AG08396 (cell line): ENCODE results near the gene EIF3B.
"Not testable (repeated sequence)": the region's sequence is repeated elsewhere in the genome, so short reads cannot be mapped to it uniquely, and the experiment has no call there.

ENCODE experiments used
- DNase-seq: peaks from one replicate; pipeline ENCODE4 v3.0.0; 2012; ENCODE audit warnings: low spot score, mixed read lengths

Gene EIF3B

GRCh38 chr7:2377492-2377891 lies 22.9 kb downstream of the EIF3B start:
- not testable (repeated sequence) for DNase-seq

GRCh38 chr7:2378125-2378524 lies 23.5 kb downstream of the EIF3B start:
- DNase-seq, result not testable (repeated sequence)

DNA sequence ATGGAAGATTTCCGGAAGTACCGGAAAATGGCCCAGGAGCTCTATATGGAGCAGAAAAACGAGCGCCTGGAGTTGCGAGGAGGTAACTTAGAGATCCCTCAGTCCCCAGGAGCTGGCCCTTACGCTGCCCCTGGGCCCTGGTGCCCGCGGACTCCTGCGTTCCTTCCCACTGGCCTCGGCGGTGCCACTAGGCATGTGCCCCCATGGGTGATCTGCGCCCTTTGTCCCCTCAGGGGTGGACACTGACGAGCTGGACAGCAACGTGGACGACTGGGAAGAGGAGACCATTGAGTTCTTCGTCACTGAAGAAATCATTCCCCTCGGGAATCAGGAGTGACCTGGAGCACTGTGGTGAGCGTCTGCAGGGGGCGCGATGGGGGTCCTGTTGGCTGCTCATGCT lies 24.5 kb downstream of the EIF3B start:
- no peak for DNase-seq

DNA sequence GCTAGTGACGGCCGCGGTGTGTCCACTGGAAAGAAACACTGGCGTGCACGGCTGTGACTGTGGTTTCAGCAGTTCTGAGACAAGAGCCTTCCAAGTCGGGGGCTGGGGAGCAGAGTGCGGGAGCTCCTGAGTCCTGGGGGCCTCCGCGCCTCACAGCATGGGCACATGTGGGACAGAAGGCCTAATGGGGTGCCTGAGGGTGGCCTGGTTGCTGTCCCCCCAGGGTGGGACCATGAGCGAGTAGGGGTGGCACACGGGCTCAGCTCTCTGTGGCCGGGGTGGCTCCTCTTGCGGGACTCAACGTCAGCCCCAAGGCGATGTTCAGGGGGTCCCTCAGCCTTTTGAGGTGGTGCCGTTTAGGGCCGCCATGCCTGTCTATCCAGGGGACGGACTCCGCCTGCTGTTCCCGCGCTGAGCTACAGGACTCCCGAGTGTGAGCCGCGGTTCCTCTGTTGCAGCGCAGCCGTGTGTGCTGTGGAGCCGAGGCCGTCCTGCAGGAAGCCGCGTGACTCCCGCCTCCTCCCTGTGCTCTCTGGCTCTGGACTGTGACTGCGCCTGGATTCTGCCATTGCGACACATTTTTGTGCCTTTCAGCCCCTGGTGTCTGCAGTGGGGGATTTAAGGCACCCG lies 25.3 kb downstream of the EIF3B start:
- no peak for DNase-seq

- DNase-seq, result no peak
Observed at GRCh38 chr7:2380461-2380860, 25.8 kb downstream of the EIF3B start.

GRCh38 chr7:2381227-2381626 lies 26.6 kb downstream of the EIF3B start:
- DNase-seq, result no peak

DNA sequence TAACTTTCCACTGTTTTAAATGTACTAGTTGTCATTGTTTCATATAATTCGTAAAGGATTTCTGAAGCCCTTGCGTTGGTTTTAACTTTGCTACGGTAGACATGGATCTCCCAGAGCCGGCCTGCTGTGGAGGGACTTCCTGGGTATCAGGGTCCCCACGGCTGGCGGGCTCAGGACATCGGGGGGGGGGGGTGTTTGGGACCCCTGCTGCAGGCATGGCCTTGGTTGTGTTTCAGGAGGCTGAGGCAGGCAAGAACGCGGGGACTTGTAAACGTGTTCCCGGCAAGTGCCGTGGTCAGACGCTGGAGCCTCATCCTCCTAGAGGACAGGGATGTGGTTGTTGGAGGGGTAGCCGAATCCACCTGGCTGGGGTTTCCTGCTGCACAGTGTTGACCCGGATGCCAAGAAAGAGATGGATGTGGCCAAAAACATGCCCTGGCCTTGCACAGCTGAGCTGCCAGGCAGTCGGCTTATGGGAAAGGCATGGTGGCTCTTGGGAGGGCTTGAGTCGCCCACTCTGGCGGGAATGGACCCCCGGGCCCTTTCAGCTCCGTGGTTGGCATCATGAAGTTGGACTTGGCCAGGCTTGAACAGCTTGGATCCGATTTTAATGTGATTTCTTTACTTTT lies 27.4 kb downstream of the EIF3B start:
- no peak for DNase-seq

- no peak for DNase-seq
Observed at GRCh38 chr7:2383543-2384274, 29.1 kb downstream of the EIF3B start.

DNA sequence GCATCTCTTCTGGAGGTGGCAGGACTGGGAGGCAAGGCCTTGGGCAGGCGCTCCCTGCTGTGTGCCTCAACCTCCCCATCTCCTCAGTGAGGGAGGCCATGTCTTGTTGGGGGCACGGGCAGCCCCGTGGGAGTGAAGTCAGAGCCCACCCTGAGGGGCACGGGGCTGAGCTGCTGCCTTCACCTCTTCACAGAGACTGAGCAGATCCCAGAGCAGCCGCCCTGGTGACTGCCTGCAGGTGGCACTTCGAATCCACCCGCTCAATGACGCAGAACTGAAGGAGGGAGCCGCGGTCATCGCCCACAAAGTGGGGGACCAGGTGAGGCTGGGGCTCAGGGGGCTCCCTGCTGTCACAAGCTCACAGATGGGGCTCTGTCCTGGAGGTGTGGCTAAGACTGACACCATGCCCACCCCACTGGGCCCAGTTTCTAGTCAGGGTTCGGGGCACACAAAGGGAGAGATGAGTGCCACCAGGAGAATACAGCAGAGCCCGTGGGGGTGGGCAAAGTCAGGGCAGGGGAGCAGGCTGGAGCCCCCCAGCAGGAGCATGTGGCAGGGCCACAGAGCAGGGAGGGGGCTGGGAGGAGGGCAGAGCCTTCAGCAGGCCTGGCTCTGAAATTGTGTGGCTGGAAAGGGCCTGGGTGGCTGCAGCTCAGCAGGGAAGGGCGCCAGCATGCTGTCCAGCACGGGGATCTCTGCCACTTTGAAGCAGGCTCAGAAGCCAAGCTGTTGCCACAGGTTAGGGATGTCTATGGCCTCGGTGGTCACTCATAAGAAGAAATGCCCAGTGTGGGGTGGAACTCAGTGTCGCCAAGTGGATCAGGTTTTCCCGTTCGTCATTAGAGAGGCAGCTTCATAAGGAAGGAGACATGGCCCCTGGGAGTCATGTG lies 30.0 kb downstream of the EIF3B start:
- DNase-seq, result no peak

DNA sequence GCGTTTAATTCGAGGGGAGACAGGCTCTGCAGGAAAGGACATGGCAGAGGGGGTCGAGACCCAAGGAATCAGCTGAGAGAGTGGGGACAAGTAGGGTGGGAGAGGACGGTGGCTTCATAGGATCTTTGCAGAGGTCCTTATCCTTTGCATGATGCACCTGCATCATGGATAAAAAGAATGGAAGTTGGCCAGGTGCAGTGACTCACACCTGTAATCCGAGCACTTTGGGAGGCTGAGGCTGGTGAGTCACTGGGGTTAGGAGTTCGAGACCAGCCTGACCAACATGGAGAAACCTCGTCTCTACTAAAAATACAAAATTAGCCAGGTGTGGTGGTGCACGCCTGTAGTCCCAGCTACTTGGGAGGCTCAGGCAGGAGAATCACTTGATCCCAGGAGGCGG lies 31.5 kb downstream of the EIF3B start:
- not testable (repeated sequence) for DNase-seq

DNA sequence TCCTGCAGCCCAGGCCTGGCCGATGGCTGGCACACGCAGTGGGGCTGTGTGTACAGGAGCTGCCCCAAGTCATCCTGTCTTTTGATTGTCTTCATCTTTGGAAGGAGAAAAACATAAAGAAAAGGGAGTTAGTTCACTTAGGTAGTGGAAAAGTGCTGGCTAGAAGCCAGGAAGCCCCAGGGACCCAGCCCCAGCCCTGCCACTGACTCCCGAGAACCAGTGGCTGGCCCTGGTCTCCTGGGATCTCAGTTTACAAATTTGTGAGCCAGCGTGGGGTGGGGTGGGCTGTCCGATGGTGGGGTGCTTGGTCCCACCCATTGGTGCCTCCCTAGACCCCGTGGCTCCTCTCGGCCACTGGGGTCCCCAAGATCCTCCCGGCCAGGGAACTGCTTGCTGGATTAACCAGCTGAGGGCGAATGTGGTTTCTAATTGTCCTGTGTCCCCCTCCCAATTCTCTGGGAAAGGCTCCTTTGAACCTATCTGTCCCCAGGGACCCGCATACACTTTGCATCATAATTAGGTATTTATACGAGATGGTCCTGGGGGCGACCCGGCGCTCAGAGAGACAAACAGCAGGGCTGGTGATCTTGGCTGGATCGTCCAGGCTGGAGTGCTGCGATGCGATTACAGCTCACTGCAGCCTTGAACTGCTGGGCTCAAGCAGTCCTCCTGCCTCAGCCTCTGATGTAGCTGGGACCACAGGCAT lies 32.5 kb downstream of the EIF3B start:
- DNase-seq, result no peak

DNA sequence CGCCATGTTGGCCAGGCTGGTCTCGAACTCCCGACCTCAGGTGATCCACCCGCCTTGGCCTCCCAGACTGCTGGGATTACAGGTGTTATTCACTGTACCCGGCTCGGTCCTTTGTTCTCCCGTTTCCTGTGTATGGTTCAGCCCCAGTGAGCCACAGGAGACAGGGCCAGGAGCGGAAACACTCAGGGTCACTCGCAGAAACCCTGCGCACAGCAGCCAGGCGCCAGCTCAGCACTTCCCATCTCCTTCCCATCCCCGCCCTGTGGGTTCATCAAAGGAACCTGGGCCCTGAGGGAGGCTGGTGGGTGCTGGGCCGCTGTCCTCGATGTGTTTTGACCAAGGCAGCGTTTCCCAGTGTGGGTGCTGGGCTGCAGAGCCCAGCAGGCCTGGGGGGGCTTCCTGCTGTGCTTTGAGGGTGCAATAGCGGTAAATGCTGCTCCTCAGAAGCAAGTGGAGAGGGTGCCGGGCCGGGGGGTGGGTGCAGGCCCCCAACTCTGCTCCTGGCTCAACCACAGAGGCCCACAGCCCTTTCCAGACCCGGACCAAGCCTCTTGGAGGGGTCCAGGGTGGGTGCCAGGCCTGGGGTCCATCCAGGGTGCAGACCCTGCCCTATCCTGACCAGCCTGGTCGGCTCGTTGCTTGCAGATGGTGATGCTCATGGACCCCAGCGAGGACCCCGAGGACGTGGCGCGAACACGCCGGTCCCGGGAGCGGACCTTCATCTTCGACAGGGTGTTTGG lies 33.4 kb downstream of the EIF3B start:
- no peak for DNase-seq

DNA sequence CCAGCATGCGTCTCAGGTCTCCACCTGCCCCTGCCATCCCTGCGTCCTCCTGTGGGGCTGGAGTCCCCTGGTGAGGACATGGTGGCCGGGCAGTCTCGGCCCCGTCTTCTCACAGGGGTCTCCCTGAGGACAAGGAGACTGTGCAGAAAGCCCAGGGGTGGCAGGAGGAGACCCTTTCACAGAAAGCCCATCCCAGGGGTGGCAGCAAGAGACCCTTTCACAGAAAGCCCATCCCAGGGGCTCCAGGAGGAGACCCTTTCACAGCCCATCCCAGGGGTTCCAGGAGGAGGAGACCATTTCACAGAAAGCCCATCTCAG lies 34.0 kb downstream of the EIF3B start:
- DNase-seq, result no peak

DNA sequence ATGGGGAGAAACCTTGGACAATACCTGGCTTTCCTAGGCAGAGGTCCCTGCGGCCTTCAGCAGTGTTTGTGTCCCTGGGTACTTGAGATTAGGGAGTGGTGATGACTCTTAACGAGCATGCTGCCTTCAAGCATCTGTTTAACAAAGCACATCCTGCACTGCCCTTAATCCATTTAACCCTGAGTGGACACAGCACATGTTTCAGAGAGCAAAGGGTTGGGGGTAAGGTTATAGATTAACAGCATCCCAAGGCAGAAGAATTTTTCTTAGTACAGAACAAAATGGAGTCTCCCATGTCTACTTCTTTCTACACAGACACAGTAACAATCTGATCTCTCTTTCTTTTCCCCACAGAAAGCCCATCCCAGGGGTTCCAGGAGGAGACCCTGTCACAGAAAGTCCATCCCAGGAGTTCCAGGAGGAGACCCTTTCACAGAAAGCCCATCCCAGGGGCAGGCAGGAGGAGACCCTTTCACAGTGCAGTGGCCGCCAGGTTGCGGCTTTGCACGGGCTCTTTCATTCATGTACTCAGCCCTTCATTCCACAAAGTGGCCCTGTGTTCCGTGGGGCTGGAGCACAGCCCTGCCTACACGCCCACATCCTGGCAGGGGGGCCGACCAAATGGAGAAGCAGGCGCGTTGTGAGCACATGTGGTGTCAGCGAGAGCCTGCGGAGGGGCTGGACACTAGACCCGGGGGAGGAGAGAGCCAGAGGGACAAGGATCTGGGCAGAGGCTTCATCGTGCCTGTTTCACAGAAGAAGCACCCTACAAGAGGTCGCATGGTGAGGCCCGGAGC lies 35.6 kb downstream of the EIF3B start:
- DNase-seq, result not testable (repeated sequence)

DNA sequence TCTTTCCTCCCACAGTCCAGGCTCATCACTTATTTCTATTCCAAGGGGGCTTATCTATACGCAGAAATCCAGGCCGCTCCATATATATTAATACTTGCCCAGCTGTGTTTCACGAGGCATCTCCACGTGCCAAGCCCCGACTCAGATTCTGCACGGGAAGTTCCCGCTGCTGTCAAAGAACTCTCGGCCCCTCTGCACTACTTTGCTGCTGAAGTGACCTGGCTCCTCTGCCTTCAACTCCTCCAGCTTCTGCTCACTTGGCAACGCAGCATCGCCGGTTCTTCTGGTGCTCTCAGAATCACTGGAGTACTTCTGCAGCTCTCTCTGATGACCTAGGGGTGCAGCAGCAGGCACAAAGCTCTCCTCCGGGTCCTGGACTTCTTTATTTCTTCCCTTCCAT lies 39.1 kb downstream of the EIF3B start:
- DNase-seq, result no peak

DNA sequence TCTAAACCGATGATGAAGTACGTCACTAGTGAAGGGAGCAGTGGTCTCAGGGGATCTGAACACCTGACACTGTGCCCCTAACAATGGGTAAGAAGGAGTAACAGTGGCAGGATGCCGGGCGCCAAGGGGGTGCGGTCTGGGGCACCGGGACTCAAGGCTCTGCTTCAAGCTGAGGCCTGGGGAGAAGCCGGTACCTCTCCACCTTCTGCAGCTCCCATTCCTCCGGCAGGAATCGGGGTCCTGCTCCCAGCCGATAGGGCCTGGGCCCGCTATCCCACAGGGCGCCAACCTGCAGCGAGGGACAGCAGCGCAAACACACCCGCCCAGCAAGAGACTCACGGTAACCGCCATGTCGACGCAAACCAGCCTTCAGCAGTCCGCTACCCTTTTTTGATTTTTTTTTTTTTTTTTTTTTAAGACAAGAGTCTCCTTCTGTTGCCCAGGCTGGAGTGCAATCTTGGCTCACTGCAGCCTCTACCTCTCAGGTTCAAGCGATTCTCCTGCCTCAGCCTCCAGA lies 40.0 kb downstream of the EIF3B start:
- no peak for DNase-seq

DNA sequence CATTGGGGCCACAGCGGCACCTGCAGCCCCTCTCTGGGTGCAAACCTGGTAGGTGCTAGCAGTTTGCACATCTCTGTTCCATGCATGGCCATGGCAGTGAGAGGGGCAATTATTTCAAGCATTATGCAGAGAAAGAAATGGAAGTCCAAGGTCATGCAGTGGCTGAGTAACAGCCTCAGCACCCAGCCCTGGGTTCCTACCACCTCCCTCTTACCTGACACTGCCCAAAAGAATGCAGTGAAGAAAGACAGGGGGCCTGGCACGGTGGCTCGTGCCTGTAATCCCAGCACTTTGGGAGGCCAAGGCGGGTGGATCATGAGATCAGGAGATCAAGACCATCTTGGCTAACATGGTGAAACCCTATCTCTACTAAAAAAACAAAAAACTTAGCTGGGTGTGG lies 43.9 kb downstream of the EIF3B start:
- no peak for DNase-seq

DNA sequence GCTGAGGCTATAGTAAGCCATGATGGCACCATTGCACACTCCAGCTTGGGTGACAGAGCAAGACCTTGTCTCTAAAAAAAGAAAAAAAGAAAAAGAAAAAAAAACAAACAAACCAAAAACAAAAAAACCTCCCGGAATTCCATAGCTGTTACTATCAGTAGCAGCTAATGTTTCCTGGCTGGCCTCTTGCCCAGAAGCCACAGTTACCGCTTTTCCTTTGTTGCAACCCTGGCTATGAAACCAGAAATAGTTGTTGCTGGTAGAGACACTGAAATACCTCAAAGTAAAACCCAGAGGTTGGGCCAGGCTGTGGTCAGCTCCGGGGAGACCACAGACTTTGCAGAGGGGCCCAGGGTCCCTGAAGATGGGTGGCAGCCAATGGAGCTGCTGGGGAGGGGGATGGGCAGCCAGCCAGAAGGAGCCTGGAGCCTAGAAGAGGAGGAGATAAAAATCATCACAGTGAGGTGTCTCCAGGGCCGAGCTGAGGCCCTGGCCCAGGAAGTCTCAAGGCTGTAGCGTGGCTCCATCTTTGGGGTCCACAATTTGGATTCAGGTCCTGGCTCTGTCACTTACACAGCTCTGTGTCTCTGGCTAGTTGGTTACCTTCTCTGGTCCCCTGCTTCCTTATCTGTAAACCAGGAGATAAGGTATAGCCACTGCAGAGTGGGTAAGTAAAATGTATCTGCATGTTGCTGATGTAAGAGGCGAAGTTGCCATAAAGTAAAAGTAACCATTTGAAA lies 45.4 kb downstream of the EIF3B start:
- DNase-seq, result peak; percentile 89

DNA sequence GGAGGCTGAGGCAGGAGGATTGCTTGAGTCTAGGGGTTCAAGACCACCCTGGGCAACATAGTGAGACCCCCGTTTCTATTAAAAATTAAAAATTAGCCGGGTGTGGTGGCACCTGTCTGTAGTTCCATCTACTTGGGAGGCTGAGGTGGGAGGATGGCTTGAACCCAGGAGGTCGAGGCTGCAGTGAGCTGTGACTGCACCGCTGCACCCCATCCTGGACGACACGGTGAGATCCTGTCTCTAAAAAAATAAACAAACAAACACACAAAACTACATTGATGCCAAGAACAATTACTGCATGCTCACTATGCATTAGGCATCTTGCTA lies 48.0 kb downstream of the EIF3B start:
- no peak for DNase-seq
